GM23248 (cell line): Measurements from ENCODE around the gene KIF4A.

ENCODE experiments used
- EZH2 ChIP-seq: fragments of 200-600 bp; sonication (generic); IDR thresholded peaks from 2 replicates; pipeline ENCODE4 v1.6.1; 2018; ENCODE audit warnings: antibody characterized with exemption, mild to moderate bottlenecking; ENCODE audit not compliant: insufficient read depth, poor library complexity, severe bottlenecking
- EZH2phosphoT487 ChIP-seq: fragments of 200-600 bp; sonication (generic); IDR thresholded peaks from 2 replicates; pipeline ENCODE4 v1.6.1; 2018; ENCODE audit warnings: antibody characterized with exemption, moderate library complexity, mild to moderate bottlenecking, low read depth; ENCODE audit not compliant: insufficient read depth

DNA sequence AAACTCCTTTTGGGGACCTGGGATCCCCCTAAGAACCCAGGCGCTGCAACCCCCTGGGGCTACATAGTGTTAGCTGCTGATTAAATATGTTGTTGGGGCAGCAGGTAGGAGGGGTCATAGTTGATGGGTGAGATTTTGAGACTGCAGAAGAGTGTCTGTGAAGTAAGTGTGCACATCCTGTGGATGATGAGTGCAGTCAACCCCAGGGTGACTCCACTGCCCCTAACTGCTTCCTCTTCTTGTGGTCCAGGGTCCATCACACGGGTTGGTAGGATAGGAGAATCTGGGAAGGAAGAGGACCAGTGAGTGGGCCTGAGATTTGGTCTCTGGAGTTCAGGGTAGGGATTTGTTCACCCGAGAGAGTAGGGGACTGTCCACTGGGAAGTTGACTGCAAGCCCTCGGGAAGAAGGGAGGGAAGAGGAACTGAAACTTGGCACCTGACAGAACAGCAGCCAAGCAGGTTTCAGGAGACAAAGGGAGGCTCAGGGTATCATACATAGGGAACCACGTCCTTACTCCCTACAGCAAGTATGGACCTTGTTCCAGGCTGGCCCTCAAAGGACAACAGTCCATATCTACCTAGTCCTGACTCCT is 163.2 kb downstream of the KIF4A start:
- TF ChIP-seq EZH2 = no peak
- TF ChIP-seq EZH2phosphoT487 = no peak
